Fibroblast of lung (primary cell): ENCODE data around the gene REV1. TPM values are rescaled to one million over a fixed set of nuclear protein-coding genes. Genes with fewer than 3 reads are reported as not detected.
A peak's percentile ranks its signal among the peaks of the same experiment; 100 is the strongest.

Source experiments
- DNase-seq, 2 donors: peaks; one replicate each; pipeline versions ENCODE4 v3.0.0 to v3.0.0-alpha.2; 2010; ENCODE audit warnings: low read depth in 2 of 2
- H2AFZ ChIP-seq: 2 replicates; pipeline ENCODE4 v1.5.1; 2012; ENCODE audit warnings: low read length, control low read depth, inconsistent platforms
- H3K27ac ChIP-seq: 2 replicates; pipeline ENCODE4 v1.5.1; 2011; ENCODE audit warnings: low read length, control low read depth; ENCODE audit not compliant: insufficient read depth
- H3K27me3 ChIP-seq: 2 replicates; pipeline ENCODE4 v1.5.1; 2011; ENCODE audit warnings: mild to moderate bottlenecking, low read length; ENCODE audit not compliant: control insufficient read depth, insufficient read depth
- H3K36me3 ChIP-seq: 2 replicates; pipeline ENCODE4 v1.5.1; 2011; ENCODE audit warnings: low read length; ENCODE audit not compliant: control insufficient read depth, insufficient read depth
- H3K4me1 ChIP-seq: 2 replicates; pipeline ENCODE4 v1.5.1; 2011; ENCODE audit warnings: low read length; ENCODE audit not compliant: control insufficient read depth, insufficient read depth; ENCODE audit errors: extremely low read depth
- H3K4me2 ChIP-seq: 2 replicates; pipeline ENCODE4 v1.5.1; 2011; ENCODE audit warnings: low read length, control low read depth; ENCODE audit not compliant: insufficient read depth; ENCODE audit errors: extremely low read depth
- H3K4me3 ChIP-seq, 4 experiments: fragments of 200-600 bp in 1 of 4; sonication (generic) in 1 of 4; replicated peaks in 1 of 4; 2 replicates each; pipeline ENCODE4 v1.5.1; 2011 to 2016; ENCODE audit warnings: low read length in 4 of 4, low read depth in 3 of 4, mild to moderate bottlenecking in 3 of 4, control low read depth in 2 of 4, inconsistent platforms in 1 of 4, mixed read lengths in 1 of 4; ENCODE audit not compliant: insufficient read depth in 1 of 4; ENCODE audit errors: control extremely low read depth in 1 of 4
- H3K79me2 ChIP-seq: 2 replicates; pipeline ENCODE4 v1.5.1; 2012; ENCODE audit warnings: mild to moderate bottlenecking, low read length, inconsistent platforms; ENCODE audit not compliant: control insufficient read depth, insufficient read depth
- H3K9ac ChIP-seq: 2 replicates; pipeline ENCODE4 v1.5.1; 2011; ENCODE audit warnings: mild to moderate bottlenecking, low read length, control low read depth; ENCODE audit not compliant: insufficient read depth
- H3K9me3 ChIP-seq: 2 replicates; pipeline ENCODE4 v1.5.1; 2012; ENCODE audit warnings: low read depth, low read length; ENCODE audit not compliant: control insufficient read depth, insufficient read depth
- H4K20me1 ChIP-seq: 2 replicates; pipeline ENCODE4 v1.5.1; 2011; ENCODE audit warnings: low read length; ENCODE audit not compliant: control insufficient read depth, insufficient read depth; ENCODE audit errors: extremely low read depth
- CTCF ChIP-seq, 2 donors: IDR thresholded peaks in 1 of 2; conservative IDR thresholded peaks in 1 of 2; 1 replicate in 1 of 2; 2 replicates in 1 of 2; pipeline ENCODE4 v1.5.1; 2011 to 2012; ENCODE audit warnings: low read length in 2 of 2, control low read depth in 1 of 2, inconsistent platforms in 1 of 2, low read depth in 1 of 2, mild to moderate bottlenecking in 1 of 2
- EZH2 ChIP-seq: IDR thresholded peaks from 2 replicates; pipeline ENCODE4 v1.5.1; 2012; ENCODE audit warnings: low read length, control low read depth, mild to moderate bottlenecking; ENCODE audit errors: missing control alignments
- polyA plus RNA-seq, 2 donors: library from polyadenylated mRNA; depleted of rRNA in 1 of 2; stranded (reverse) in 1 of 2; unstranded in 1 of 2; fragments of >200 nt; gene quantifications; 2 replicates each; pipeline ENCODE4 v1.2.1, GENCODE V29; 2011 to 2012; ENCODE audit warnings: missing spikeins in 1 of 2
- total RNA-seq: library from RNA; depleted of rRNA; stranded (reverse); fragments of >200 nt; gene quantifications from 2 replicates; pipeline ENCODE4 v1.2.1, GENCODE V29; 2014

REV1 gene
- total and polyA plus RNA-seq, 2 donors (not counting 1 experiment from before 2014, with no cell fraction given): 19.3 to 39.3 TPM

DNA sequence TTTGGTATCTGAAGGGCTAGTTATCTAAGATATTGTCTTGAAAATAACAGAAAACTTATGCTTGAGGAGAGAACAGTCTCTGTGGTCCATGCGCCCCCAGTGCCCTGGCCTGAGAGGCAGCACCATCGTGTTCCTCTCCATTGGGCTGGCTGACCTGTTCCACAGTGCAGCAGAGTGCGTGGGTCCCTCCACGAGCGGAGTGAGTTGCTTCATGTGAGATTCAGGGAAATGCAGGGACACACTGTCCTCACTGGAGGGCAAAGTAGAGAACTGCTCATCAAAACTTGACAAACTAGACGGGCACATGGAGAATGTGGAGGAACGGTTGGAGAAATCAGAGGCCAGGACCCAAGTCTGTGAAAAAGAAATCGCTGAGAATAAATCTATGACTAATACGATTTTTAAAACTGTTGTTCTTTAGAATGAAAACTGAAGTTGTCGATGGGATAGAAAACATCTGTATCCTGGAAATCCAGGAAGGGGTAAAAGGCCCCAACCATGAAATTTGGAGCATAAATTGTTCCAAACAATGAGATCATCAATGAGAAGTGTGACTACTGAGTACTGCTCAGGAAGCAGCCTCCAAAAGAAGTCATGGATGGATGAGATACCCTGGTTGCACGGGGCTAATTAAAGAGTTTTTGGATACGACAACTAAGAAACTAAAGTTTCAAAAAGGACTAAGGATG is 58.1 kb downstream of the REV1 start:
- H3K36me3 ChIP-seq: peaks cover 1% of the 10 kb centered on the region
- no peak overlapping the region for H3K9ac ChIP-seq
- H3K4me1 ChIP-seq: peaks cover 9% of the 10 kb centered on the region
- no peaks in the 10 kb centered on the region for H4K20me1 ChIP-seq
- no peak overlapping the region for H3K4me3 ChIP-seq
- TF ChIP-seq CTCF (conservative IDR thresholded peaks at IDR 0.05 in 1 of 2, IDR thresholded peaks at IDR 0.05 in 1 of 2; ENCODE audit: low read depth in 1 of 2, low read length in 2 of 2) (no peak), EZH2 (no peak)
- no peak overlapping the region for H2AFZ ChIP-seq
- peak overlapping the region; percentile 57 for H3K27ac ChIP-seq
- H3K27me3 ChIP-seq: no peaks in the 10 kb centered on the region
- H3K4me2 ChIP-seq: peak overlapping the region; percentile 52
- H3K9me3 ChIP-seq: no peaks in the 10 kb centered on the region
- H3K79me2 ChIP-seq: no peaks in the 10 kb centered on the region
- DNase-seq: peak in 1 of 2 donors; percentile 85

DNA sequence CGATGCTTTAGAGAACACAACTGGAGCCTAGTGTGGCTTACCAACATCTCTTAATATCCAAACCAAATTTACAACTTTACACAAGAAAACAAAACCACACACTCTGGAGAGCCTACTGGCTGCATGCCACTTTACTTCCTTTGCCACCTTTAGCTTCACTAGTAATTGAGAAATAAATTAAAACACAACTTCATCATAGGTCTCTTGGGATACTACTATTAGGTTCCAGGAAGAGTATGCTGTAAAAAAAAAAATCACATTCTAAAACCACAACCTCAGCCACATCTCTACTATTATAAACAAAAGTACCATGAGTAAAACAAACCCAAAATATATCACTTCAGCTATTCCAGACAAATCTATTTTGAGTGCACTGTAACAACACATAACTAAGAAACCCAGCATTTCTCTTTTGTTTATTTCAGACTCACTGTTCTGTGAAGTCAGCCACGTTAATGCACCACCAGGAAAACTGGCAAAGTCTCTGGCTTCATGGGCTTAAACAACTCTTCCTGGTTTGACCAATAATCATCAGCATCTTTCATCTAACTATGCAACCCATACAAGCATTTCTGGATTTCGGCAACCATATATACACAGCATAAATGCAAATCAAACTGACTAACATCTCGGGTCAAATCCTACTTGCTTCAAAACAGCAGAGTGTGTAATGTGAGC is 59.1 kb downstream of the REV1 start:
- Histone ChIP-seq H4K20me1 (no peaks in the 10 kb centered on the region), H3K27me3 (no peaks in the 10 kb centered on the region), H3K79me2 (no peaks in the 10 kb centered on the region), H3K27ac (peak overlapping the region; percentile 57), H3K4me3 (peak overlapping the region in 1 of 4 experiments; percentile 3), H3K4me2 (no peak overlapping the region), H3K9me3 (no peaks in the 10 kb centered on the region), H3K4me1 (peaks cover 9% of the 10 kb centered on the region), H3K9ac (no peak overlapping the region), H3K36me3 (peaks cover 1% of the 10 kb centered on the region), H2AFZ (no peak overlapping the region)
- TF ChIP-seq EZH2: no peak
- TF ChIP-seq CTCF (conservative IDR thresholded peaks at IDR 0.05 in 1 of 2, IDR thresholded peaks at IDR 0.05 in 1 of 2; ENCODE audit: low read depth in 1 of 2, low read length in 2 of 2): no peak
- peak; percentile 81 to 92 for DNase-seq

GRCh38 chr2:99425022-99425421 is 64.8 kb downstream of the REV1 start:
- Histone ChIP-seq H3K27ac (no peak overlapping the region), H3K4me3 (no peak overlapping the region), H3K9ac (no peak overlapping the region), H3K79me2 (no peaks in the 10 kb centered on the region), H3K36me3 (no peaks in the 10 kb centered on the region), H3K4me1 (peaks cover 5% of the 10 kb centered on the region), H3K9me3 (no peaks in the 10 kb centered on the region), H3K27me3 (no peaks in the 10 kb centered on the region), H3K4me2 (no peak overlapping the region), H2AFZ (no peak overlapping the region), H4K20me1 (no peaks in the 10 kb centered on the region)
- TF ChIP-seq CTCF (conservative IDR thresholded peaks at IDR 0.05 in 1 of 2, IDR thresholded peaks at IDR 0.05 in 1 of 2; ENCODE audit: low read depth in 1 of 2, low read length in 2 of 2) (no peak), EZH2 (no peak)
- DNase-seq: peak; percentile 59 to 93
